ENCODE measurements around the gene WWP2. TPM values are rescaled to one million over a fixed set of nuclear protein-coding genes. Genes with fewer than 3 reads are reported as not detected.
A peak's percentile ranks its signal among the peaks of the same experiment; 100 is the strongest.
"Not testable (repeated sequence)": the region's sequence is repeated elsewhere in the genome, so short reads cannot be mapped to it uniquely, and the experiment has no call there.

The WWP2 gene
- total RNA-seq, 1 experiment from 2014 or later = 38.1 TPM

GRCh38 chr16:69745232-69745612 is 16.9 kb upstream of the WWP2 start:
- DNase-seq (ENCODE audit: low spot score) = no peak

- no peak for DNase-seq (ENCODE audit: low spot score)
These were observed 16.2 kb upstream of the WWP2 start for GRCh38 chr16:69745959-69746358.

GRCh38 chr16:69747115-69747514 is 15.0 kb upstream of the WWP2 start:
- DNase-seq (ENCODE audit: low spot score) = no peak

GRCh38 chr16:69748694-69749345 is 13.3 kb upstream of the WWP2 start:
- DNase-seq (ENCODE audit: low spot score) = no peak

GRCh38 chr16:69754143-69754468 is 8.0 kb upstream of the WWP2 start:
- no peak for DNase-seq (ENCODE audit: low spot score)

GRCh38 chr16:69754469-69755310 is 7.4 kb upstream of the WWP2 start, which contains the start of gene NOB1:
Gene NOB1, minus strand, starts transcription at chr16:69754926. Its CDS starts 16 bp downstream, at chr16:69754910.
- peak; percentile 99 for DNase-seq (ENCODE audit: low spot score)

GRCh38 chr16:69756705-69757104 is 5.4 kb upstream of the WWP2 start:
- no peak for DNase-seq (ENCODE audit: low spot score)

- DNase-seq (ENCODE audit: low spot score) = not testable (repeated sequence)
These were observed 4.8 kb upstream of the WWP2 start for GRCh38 chr16:69757375-69757774.

- DNase-seq (ENCODE audit: low spot score) = peak; percentile 48
These were observed 874 bp downstream of the WWP2 start for GRCh38 chr16:69762814-69763598.

GRCh38 chr16:69763599-69763942 is 1.4 kb downstream of the WWP2 start:
- no peak for DNase-seq (ENCODE audit: low spot score)

GRCh38 chr16:69767459-69768229 is 5.5 kb downstream of the WWP2 start:
- DNase-seq (ENCODE audit: low spot score) = no peak

GRCh38 chr16:69768666-69769065 is 6.5 kb downstream of the WWP2 start:
- no peak for DNase-seq (ENCODE audit: low spot score)

GRCh38 chr16:69769404-69769803 is 7.3 kb downstream of the WWP2 start:
- no peak for DNase-seq (ENCODE audit: low spot score)

GRCh38 chr16:69771651-69771967 is 9.5 kb downstream of the WWP2 start:
- no peak for DNase-seq (ENCODE audit: low spot score)

- no peak for DNase-seq (ENCODE audit: low spot score)
These were observed 11.3 kb downstream of the WWP2 start for GRCh38 chr16:69773260-69773947.

- no peak for DNase-seq (ENCODE audit: low spot score)
These were observed 13.4 kb downstream of the WWP2 start for GRCh38 chr16:69775563-69775962.

GRCh38 chr16:69779724-69780123 is 17.6 kb downstream of the WWP2 start:
- DNase-seq (ENCODE audit: low spot score) = no peak

- DNase-seq (ENCODE audit: low spot score) = no peak
These were observed 19.0 kb downstream of the WWP2 start for GRCh38 chr16:69781118-69781517.

- no peak for DNase-seq (ENCODE audit: low spot score)
These were observed 22.5 kb downstream of the WWP2 start for GRCh38 chr16:69784586-69784985.

GRCh38 chr16:69787883-69788282 is 25.8 kb downstream of the WWP2 start:
- no peak for DNase-seq (ENCODE audit: low spot score)

GRCh38 chr16:69791391-69791847 is 29.3 kb downstream of the WWP2 start:
- not testable (repeated sequence) for DNase-seq (ENCODE audit: low spot score)

All from HT-29 (cell line).